ENCODE results near the gene ATP8B3.

Gene ATP8B3

GRCh38 chr19:1849886-1850398, 37.9 kb upstream of the ATP8B3 start:
- DNase-seq = no peak

- DNase-seq = no peak
Observed at GRCh38 chr19:1849132-1849474, 37.0 kb upstream of the ATP8B3 start.

DNA sequence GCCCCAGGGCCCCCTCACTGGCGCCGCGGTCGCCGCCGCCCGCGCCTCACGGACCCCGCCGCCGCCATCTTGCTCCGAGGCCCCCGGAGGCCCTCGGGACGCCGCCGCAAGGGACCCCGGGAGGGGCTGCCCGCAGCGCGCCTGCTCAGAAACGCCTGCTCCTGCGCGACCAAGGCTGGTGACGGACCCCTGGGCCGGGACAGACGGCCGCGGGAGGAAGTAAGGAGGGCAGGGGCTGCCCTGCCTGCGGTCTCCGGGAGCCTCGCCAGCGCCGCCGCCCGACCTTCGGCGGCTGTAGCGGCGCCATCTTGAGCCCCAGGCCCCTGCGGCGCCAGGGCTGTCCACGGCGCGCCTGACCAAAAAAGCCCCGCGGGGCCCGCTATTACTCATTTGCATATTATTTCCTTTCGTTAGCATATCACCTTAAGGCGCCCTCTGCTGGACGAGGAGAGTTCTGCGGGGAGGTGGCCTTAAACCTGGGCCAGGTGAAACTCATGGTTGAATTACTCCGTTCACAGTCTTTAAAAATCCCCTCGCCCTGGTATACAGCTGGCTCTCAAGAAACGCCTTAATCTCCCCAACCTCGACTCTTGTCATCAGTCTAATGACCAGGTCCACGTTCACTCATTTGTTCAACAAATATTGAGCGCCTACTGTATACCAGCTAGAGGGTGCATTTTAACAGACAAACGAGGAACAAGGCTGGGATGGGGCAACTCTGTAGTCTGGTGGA, 36.5 kb upstream of the ATP8B3 start, which contains the start of gene REXO1:
REXO1 (minus strand) TSS at position 85 of the 733 bp plus-strand sequence. CDS start 125 bp downstream, outside the sequence.
- peak; percentile 94 for DNase-seq

GRCh38 chr19:1847684-1848398, 35.8 kb upstream of the ATP8B3 start:
- DNase-seq = peak; percentile 39

DNA sequence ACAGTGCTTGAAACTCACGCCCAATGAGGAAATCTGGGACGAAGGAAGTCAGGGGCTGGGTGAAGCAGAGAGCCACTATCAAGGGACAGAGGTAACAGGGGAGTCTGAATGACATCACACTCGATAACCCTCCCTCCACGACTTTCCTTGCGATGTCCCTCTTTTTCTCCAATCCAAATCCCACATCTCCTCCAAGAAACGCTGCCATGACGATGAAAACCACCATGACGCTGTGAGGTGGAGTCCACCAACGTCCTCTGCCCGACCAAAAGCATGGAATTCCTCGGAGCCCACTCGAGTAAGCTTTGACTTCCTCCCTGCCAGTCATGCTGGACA, 35.2 kb upstream of the ATP8B3 start:
- DNase-seq = no peak

GRCh38 chr19:1846517-1847204, 34.6 kb upstream of the ATP8B3 start:
- no peak for DNase-seq

DNA sequence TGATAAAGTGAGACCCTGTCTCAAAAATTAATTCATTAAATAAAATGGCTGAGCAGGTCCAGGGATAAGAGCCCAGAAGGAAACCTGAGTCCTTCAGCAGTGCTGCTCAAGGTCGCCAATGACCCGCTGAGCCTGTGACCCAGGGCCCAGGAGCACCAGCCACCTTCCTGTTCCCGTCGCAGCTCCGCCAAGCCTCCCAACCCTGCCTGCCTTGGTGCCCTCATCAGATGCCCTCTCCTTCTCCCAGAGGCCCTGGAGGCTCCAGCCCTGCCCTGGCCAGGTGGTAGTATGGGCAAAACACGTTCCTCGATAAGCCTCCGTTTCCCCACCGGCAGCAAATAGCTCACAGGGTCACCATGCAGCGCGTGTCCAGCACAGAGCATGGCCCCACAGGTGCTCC, 33.6 kb upstream of the ATP8B3 start:
- no peak for DNase-seq

- DNase-seq = no peak
Observed at GRCh38 chr19:1845125-1845515, 33.0 kb upstream of the ATP8B3 start.

- DNase-seq = no peak
Observed at GRCh38 chr19:1844513-1845124, 32.5 kb upstream of the ATP8B3 start.

- DNase-seq = no peak
Observed at GRCh38 chr19:1843646-1844394, 31.7 kb upstream of the ATP8B3 start.

GRCh38 chr19:1843116-1843515, 31.0 kb upstream of the ATP8B3 start:
- DNase-seq = no peak

GRCh38 chr19:1841209-1841924, 29.3 kb upstream of the ATP8B3 start:
- no peak for DNase-seq

- no peak for DNase-seq
Observed at GRCh38 chr19:1840541-1841115, 28.6 kb upstream of the ATP8B3 start.

DNA sequence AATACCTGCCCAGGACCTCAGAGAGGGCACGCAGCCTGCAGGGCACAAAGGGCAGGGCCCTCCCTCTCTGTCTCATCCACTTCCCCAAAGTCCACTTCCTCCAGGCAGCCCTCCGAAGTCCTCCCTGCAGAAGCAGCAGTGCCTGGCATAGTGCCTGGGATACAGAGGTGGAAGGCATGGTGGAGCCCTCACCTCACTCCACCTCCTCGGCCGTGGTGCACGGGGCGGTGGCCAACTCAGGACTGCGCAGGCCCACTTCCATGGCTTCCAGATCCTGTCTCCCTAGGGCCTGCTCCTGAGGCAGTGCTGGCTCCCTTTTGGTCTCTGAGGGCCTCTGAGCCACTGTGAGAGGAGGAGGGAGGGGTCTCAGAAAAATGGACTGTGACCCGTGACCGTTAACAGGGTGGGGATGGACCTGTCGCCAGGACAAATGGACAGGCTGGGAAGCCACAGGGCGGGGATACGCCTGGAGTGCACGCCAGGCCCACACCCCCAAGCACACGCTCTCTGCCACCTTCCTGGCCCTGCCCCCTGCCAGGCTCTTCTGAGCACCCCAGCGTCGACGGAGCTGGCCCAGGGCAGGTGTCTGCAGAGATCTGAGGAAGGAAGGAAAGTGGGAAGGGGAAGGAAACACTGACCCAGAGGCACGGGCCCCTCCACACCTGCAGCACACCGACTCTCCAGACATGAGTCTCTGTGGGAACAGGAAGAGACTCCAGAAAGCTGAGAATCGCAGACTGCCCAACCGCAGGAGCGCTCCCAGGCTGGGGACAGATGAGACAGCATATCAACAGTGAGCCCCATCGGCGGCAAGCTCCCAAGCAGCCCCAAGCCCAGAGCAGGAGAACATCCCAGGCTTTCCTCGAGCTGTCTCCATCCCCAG, 27.8 kb upstream of the ATP8B3 start:
- no peak for DNase-seq

DNA sequence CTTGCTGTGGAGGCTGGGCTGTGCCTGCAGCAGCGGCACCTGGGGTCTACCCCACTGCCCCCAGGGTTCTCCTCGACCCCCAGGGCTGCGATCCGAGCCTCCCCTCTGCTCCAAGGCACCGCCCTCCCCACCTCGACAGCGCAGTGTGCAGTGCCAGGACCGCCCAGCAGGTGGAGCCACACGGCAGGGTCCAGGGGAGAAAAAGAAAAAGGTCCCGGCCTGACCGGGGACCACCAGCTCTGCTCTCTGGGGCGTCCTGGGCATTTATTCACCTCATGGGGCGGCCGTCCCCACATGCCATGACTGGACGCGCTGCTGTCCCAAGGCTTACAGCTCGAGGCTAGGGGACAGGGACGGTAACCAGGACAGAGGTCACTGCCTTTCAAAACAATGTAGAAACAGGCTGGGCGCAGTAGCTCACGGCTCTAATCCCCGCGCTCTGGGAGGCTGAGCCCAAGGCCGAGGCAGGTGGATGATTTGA, 25.6 kb upstream of the ATP8B3 start:
- DNase-seq = peak; percentile 33

DNA sequence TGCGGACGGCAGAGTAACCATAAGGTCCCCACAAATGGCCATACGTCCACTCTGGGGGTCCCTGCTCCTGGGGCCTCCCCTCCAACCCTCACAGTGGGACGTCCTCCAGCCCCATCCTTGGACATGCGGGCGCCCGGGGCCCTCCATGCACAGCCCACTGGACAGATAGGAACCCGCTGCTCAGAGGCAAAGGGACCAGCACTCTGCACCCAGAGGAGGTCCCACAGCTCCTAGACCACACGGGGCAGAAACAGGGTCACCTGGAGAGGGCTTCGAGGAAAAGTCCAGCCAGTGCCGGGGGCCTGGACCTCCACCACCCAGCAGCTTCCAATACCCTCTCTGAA, 25.1 kb upstream of the ATP8B3 start:
- DNase-seq = no peak

- DNase-seq = no peak
Observed at GRCh38 chr19:1836458-1837221, 24.6 kb upstream of the ATP8B3 start.

DNA sequence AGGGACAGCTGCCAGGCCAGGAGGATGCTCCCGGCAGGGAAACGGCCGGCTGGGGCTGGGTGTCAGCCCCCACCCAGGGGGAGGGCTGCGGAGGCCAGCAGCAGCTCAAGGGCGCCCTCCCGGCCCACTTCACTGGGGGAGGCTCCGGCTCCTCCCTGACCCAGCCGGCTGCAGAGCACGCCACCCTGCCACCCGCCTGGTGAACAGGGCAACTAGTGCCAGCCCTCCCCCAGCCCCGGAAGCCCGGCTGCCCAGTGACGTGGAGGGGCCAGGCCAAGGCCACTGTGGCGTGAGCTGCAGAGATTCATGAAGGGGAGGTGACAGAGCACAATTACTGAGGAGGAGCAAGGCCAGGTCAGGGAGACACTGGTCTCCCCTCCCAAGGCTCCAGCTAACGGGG, 21.5 kb upstream of the ATP8B3 start:
- no peak for DNase-seq

DNA sequence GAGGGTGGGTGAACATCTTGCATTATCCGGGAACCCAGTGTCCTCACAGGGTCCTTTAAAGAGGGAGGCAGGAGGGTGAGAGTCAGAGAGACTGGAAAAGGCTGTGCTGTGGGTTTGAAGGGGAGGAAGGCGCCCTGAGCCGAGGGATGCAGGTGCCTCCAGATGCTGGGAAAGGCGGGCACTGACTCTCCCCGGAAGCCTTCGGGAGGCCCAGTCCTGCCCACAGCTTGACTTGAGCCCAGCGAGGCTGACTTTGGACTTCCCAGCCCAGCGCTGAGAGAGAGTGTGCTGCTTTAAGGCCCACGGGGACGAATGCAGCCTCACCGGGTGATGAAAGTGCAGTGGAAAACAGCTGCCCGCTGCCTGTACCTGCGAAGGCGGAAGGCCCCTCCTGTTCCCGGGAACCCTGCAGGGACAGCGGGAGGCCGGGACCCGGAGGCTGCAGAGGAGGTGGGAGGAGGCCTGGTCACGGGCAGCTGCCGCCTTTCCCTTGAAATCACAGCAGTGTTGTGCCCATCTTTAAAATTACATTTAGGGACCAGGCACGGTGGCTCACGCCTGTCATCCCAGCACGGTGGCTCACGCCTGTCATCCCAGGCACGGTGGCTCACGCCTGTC, 20.1 kb upstream of the ATP8B3 start:
- no peak for DNase-seq

Measured in fibroblast of skin of right biceps (primary cell).